ENCODE data around the gene MAP1B.
"Not testable (repeated sequence)": the region's sequence is repeated elsewhere in the genome, so short reads cannot be mapped to it uniquely, and the experiment has no call there.

Gene MAP1B

GRCh38 chr5:72107131-72107900 is at the start of gene MAP1B:
TSS of gene MAP1B (plus strand) at chr5:72107475. CDS start at chr5:72107532, 57 bp downstream.
- DNase-seq (ENCODE audit: low read depth, low spot score), result no peak

DNA sequence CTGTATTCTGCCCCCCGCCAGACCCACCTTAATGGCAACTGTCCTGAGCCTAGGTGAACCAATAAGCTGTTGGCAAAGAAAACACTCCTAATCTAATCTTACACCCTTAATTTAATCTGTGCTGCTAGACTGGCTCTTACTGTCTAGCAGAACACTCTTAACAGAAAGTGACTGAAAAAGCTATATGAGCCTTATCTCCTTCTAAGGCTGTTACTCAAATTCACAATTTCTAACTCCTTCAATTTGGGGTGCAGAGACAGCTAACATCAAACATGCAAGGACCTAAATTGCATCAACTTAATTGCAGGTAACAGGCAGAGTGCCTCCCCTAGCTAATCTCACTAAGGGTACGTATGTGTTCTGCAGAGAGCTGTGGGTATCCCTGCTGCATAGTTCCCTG is 49.5 kb upstream of the MAP1B start:
- no peak for DNase-seq (ENCODE audit: low read depth, low spot score)

- DNase-seq (ENCODE audit: low read depth, low spot score), result no peak
These were observed 44.0 kb upstream of the MAP1B start for GRCh38 chr5:72063219-72063819.

DNA sequence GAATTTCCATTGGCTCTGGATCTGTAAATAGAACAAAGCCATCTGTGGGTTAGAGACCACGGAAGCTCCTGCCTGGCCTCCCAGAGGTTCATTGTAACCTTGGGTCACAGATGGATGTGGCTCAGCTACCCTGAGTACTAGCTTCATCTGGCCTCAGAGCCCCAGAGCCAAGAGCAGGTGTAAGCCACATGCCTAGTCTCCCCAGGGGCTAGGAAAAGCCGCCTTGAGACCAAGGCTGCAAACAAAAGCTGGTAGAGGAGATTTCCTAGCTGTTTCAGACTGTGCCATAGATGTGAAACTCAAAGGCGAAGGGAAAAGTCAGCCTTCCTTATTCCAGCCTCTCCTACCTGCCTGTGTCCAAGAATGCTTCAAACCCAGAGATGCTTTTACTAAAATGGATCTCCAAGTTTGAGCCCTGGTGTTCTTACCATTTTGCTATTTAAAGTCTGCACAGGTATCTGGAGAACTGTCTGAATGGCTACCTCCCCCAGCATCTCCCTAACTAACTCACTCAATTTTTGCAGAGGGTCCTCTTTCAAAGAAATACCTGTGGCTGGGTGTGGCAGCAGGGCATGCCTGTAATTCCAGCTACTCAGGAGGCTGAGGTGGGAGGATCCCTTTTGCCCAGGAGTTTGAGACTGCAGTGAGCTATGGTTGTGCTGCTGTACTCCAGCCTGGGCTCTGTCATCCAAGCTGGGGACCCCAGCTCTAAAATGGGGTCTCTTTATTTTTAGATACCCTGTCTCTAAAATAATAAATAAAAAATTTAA is 42.3 kb upstream of the MAP1B start:
- DNase-seq (ENCODE audit: low read depth, low spot score), result no peak

DNA sequence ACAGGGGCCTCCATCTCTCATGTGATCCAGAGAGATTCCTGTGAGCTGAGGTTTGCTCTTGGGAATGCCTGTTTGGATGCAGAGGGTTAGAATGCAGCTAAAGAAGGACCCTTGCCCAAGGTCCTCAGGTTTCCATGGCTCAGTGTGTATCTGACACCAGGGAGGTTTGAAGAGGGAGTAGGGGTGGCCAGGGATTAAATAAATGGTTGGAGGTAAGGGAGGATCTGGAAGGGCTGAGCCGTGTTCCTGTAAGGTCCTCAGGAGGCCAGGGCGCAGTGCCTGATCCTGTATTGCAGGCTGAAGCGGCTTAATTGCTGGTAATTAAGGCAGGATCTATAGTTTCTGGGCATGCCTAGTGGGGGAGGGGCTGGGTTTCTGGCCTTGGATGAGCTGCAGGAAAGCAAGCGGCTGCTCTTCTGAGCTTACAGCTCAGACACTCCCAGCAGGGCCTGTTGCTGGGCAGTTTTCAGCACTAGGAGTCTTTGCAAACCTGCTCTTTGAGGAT is 41.5 kb upstream of the MAP1B start:
- no peak for DNase-seq (ENCODE audit: low read depth, low spot score)

DNA sequence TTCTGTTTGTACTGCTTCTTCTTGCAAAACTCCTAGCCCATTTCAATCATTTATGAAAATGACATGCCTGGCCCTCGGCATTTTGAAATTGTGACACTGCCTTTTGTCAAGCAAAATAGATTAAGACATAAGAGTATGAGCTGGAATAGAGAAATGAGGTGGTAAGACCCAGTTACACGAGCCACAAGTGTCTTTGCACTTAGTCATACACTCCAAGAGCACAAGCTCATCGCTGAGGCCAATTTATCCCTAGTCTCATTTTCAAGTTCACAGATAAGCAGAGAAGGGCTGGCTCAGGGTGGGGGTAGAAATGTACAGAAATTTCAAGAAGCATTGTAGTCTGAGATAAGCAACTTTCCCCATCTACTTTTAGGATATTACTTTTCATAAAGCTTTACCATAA is 40.6 kb upstream of the MAP1B start:
- no peak for DNase-seq (ENCODE audit: low read depth, low spot score)

DNA sequence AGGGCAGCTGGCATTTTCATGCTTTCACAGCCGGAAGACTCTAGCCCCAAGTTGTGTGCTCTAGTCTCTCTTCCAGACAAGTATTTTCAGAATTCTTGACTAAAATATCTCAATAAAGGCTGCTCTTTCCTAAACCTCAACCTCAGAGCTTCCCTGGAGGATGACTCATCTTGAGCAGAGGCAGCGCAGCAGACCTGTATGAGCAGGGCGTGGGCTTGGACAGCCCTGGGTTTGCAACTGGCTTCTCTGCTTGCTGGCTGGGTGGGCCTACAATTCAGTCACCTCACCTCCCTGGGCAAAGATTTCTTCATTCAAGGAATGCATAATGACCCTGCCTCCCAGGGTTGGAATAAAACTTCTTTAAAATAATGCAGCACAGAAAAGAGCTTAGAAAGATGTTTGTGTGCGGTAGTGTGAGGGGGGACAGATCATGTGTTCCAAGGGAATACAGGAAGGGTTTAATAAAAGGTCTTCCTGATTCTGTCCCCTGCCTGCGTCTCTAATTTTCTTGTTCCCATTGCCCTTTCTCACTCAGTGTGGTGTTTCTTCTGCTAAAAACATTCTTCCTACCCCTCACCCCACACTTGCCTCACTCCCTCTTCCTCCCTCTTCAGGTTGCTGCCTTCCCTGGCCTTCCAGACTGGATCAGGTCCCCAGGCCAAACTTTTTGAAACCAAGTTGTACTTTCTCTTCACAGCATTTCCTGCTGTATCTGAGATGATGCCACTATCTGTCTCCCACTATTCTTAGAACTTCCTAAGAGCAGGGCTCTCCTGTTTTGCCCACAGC is 39.4 kb upstream of the MAP1B start:
- no peak for DNase-seq (ENCODE audit: low read depth, low spot score)

GRCh38 chr5:72070529-72070928 is 36.7 kb upstream of the MAP1B start:
- DNase-seq (ENCODE audit: low read depth, low spot score), result no peak

DNA sequence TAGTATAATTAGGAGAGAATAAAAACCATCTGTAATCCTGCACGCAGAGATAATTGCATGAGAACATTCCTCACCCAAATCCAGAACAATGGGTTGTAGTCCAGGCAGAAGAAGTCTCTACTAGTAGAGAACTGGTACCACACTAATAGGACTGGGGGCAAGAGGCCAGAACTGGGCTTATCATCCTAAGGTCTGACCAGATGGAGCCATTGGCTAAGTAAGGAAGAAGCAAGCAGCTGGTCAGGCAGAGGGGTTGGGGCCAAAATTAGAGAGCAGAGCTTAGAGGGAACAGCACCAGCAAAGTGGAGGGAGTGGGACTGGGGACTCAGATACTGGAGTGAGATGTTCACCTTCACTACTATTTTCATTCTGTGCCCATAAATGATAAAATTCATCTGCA is 35.4 kb upstream of the MAP1B start:
- no peak for DNase-seq (ENCODE audit: low read depth, low spot score)

GRCh38 chr5:72074251-72074650 is 33.0 kb upstream of the MAP1B start:
- DNase-seq (ENCODE audit: low read depth, low spot score), result no peak

DNA sequence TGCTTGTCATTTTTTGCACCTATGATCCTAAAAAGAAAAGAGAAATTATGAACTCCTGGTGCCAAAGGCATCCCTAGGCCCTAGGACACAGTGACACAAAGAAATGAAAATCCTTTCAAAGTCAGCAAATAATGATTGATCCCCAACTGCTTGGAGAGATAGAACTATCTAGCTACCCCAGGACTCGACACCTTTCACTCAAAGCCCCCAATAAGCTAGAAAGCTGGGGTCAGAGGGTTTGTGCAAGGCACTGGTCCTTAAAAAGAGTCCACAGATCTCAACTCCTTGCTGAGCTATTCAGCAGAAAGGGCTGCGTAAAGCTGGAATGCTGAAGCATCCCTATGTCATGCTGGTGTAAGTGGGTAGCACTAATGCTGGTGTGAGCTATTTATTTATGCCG is 31.8 kb upstream of the MAP1B start:
- DNase-seq (ENCODE audit: low read depth, low spot score), result no peak

DNA sequence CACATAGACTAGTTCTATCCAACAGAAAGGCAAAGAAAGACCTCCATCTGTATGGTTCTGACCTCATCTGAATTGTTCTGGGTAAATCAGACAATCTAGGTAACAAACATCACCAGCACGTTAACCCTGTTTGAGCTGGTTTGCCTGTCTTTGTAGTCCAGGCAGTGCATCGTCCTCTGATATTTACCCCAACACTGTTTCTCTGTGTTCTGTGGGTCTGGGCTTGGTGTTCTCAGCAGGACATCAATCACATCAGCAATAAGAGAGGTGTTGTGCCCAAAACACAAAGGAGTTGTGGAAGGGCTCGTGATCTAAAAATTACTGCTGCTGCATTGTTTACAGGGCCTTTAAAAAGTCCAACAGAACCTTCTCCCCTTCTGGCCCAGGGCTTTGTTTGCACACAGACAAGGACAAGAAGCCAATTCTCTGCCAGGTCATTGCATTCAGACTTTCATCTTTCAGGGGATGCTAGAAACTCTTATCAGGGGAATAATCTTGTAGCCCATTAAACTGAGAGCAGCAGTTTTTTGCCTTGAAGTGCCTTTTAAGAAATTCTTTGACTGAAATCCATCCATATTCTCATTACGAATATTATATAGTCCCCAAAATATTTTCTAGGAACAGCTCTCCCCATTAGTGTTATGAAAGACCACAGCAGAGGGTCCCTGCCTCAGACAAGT is 30.5 kb upstream of the MAP1B start:
- no peak for DNase-seq (ENCODE audit: low read depth, low spot score)

DNA sequence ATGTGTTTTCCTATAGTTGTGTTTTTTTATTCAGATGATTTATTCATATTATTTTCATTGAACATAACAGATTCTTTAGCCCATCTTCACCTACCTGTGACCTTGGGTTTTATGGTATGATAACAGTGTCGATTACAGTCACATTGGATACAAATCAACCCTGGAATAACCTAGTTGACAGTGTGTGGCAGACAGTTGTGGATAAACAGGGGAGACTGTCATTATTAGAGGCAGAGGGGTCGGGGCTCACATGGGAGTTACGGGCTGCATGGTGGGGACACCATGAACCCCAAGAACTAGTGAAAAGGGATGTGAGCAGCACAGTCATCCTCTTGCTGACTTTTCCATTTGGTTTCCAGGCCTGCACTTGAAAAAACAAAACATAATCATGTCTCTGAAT is 29.9 kb upstream of the MAP1B start:
- DNase-seq (ENCODE audit: low read depth, low spot score), result no peak

DNA sequence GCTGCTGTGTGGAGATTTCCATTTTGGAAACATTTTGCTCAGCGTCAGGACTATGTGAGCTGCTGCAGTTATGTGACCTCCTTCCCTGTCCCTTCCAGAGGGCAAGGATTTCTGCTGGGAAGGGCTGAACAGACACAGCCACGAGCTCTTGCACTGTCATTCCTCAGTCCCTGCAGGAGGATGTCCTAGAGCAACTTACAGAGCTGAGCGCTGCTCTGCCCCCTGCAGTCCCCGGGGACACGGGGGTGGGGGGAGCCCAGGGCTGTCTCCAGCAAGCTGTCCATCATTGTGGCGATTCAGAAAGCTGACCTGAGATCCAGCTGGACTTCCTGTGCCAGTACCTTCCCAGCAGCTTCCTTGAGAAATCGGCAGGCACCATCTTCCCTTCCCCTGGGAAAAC is 28.0 kb upstream of the MAP1B start:
- no peak for DNase-seq (ENCODE audit: low read depth, low spot score)

DNA sequence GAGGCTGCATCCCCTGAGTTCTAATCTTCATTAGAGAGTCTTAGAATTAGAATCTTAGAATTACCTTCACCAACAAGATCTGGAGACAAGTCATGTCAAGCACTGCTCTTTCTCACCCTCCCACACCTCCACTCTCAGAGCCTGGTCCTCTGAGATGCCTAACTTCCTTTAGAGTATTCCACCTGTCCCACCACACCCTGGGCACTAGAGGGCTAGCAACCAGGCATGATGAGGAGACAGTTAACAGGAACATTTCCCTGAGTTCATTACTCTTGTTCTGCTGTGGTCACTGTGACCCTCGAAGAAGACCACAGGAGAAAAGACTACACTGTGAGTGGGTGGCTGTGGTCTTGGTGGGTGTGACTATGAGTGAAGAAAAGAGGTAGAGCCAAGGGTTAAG is 25.2 kb upstream of the MAP1B start:
- no peak for DNase-seq (ENCODE audit: low read depth, low spot score)

- DNase-seq (ENCODE audit: low read depth, low spot score), result no peak
These were observed 22.4 kb upstream of the MAP1B start for GRCh38 chr5:72084876-72085275.

GRCh38 chr5:72085319-72085718 is 22.0 kb upstream of the MAP1B start:
- no peak for DNase-seq (ENCODE audit: low read depth, low spot score)

GRCh38 chr5:72089713-72090112 is 17.6 kb upstream of the MAP1B start:
- not testable (repeated sequence) for DNase-seq (ENCODE audit: low read depth, low spot score)

- DNase-seq (ENCODE audit: low read depth, low spot score), result no peak
These were observed 15.2 kb upstream of the MAP1B start for GRCh38 chr5:72092074-72092473.

DNA sequence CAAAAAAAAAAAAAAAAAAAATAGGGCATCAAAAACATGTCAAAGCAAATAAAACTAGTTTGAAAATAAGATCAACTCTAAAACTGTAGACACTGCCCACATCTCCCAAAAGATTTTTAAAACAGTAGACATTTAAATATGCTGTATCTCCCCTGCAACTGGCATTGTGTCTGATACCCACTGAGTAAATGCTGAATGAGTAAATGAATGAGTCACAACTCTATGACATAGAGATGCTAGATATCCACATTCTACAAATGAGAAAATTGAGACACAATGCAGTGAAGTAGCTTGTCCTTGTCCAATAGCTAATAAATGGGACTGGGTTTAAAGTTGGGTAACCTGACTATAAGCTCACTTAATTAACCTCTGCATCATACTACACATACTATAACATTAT is 14.1 kb upstream of the MAP1B start:
- no peak for DNase-seq (ENCODE audit: low read depth, low spot score)

- no peak for DNase-seq (ENCODE audit: low read depth, low spot score)
These were observed 13.5 kb upstream of the MAP1B start for GRCh38 chr5:72093824-72094223.
